GM21737 (cell line): ENCODE results near the gene PARG.
"Not testable (repeated sequence)": the region's sequence is repeated elsewhere in the genome, so short reads cannot be mapped to it uniquely, and the experiment has no call there.

Experiments used
- ATAC-seq: cut with Tn5 transposase; IDR thresholded peaks from one replicate; pipeline ENCODE4 v1.9.1; 2021; ENCODE audit warnings: mild to moderate bottlenecking, moderate library complexity; ENCODE audit not compliant: unreplicated experiment

PARG gene

GRCh38 chr10:49833168-49833567 lies 108.7 kb downstream of the PARG start:
- no peak for ATAC-seq

GRCh38 chr10:49831352-49832035 lies 110.3 kb downstream of the PARG start:
- no peak for ATAC-seq

- no peak for ATAC-seq
These were observed 111.0 kb downstream of the PARG start for GRCh38 chr10:49830846-49831245.

GRCh38 chr10:49830016-49830415 lies 111.8 kb downstream of the PARG start:
- ATAC-seq, result no peak

GRCh38 chr10:49827297-49827696 lies 114.5 kb downstream of the PARG start:
- no peak for ATAC-seq

GRCh38 chr10:49819234-49819958 lies 122.4 kb downstream of the PARG start:
- no peak for ATAC-seq

- ATAC-seq, result no peak
These were observed 124.0 kb downstream of the PARG start for GRCh38 chr10:49817845-49818244.

GRCh38 chr10:49803988-49804387 lies 137.8 kb downstream of the PARG start:
- ATAC-seq, result no peak

GRCh38 chr10:49798275-49798674 lies 143.6 kb downstream of the PARG start:
- no peak for ATAC-seq

GRCh38 chr10:49791100-49791499 lies 150.7 kb downstream of the PARG start:
- no peak for ATAC-seq

GRCh38 chr10:49784681-49785080 lies 157.1 kb downstream of the PARG start:
- ATAC-seq, result no peak

- no peak for ATAC-seq
These were observed 158.2 kb downstream of the PARG start for GRCh38 chr10:49783645-49784044.

- ATAC-seq, result no peak
These were observed 160.6 kb downstream of the PARG start for GRCh38 chr10:49781247-49781646.

- ATAC-seq, result no peak
These were observed 163.6 kb downstream of the PARG start for GRCh38 chr10:49778197-49778596.

GRCh38 chr10:49776851-49777250 lies 165.0 kb downstream of the PARG start:
- ATAC-seq, result no peak

GRCh38 chr10:49775014-49775413 lies 166.8 kb downstream of the PARG start:
- ATAC-seq, result no peak

GRCh38 chr10:49772944-49773343 lies 168.9 kb downstream of the PARG start:
- not testable (repeated sequence) for ATAC-seq

- ATAC-seq, result not testable (repeated sequence)
These were observed 170.8 kb downstream of the PARG start for GRCh38 chr10:49771046-49771445.

GRCh38 chr10:49769692-49770091 lies 172.1 kb downstream of the PARG start:
- ATAC-seq, result no peak

GRCh38 chr10:49768731-49769130 lies 173.1 kb downstream of the PARG start:
- ATAC-seq, result no peak

- ATAC-seq, result no peak
These were observed 173.5 kb downstream of the PARG start for GRCh38 chr10:49768329-49768728.
